Motor neuron (in vitro differentiated cells): ENCODE results near the gene STRADB. TPM values are rescaled to one million over a fixed set of nuclear protein-coding genes. Genes with fewer than 3 reads are reported as not detected.

Experiments
- ATAC-seq, 8 experiments: fragments of 200-7000 bp; cut with Tn5 transposase; replicated peaks in 6 of 8; 2 replicates each; pipeline ENCODE4 v1.8.0; 2021; ENCODE audit warnings: mild to moderate bottlenecking in 8 of 8, moderate library complexity in 8 of 8
- H3K27ac ChIP-seq, 2 donors: fragments of 250-450 bp; sonication (Bioruptor Pico); 2 replicates each; pipeline ENCODE4 v1.9.0; 2021; ENCODE audit warnings: antibody characterized with exemption in 2 of 2, mild to moderate bottlenecking in 2 of 2, moderate library complexity in 1 of 2
- H3K4me1 ChIP-seq, 2 donors: fragments of 250-450 bp; sonication (Bioruptor Pico); replicated peaks in 1 of 2; 2 replicates each; pipeline ENCODE4 v1.6.1; 2021; ENCODE audit warnings: antibody characterized with exemption in 2 of 2, mild to moderate bottlenecking in 2 of 2, moderate library complexity in 1 of 2
- H3K4me3 ChIP-seq, 5 donors: fragments of 250-450 bp; sonication (Bioruptor Pico); 2 replicates each; pipeline ENCODE4 v1.9.0; 2021; ENCODE audit warnings: antibody characterized with exemption in 5 of 5, mild to moderate bottlenecking in 5 of 5, moderate library complexity in 4 of 5
- WGBS, 10 experiments: fragments of 450-650 bp; shearing (Covaris generic); methylation state at CpG; one replicate each; pipeline ENCODE4 v1.0.0; 2022; 5-methylcytosine and 5-hydroxymethylcytosine counted together
- in situ Hi-C, 9 experiments: fragments of 400-800 bp; cut with MboI; loops; one replicate each; pipeline ENCODE4 v1.15.0; 2021; ENCODE audit warnings: low sequenced_read_pairs in 9 of 9, low pct_unique_long_range_greater_than_20kb in 2 of 9; ENCODE audit not compliant: unreplicated experiment in 9 of 9
- total RNA-seq, 8 experiments: library from RNA; unstranded; fragments of 300-600 nt; gene quantifications; 2 replicates each; pipeline versions ENCODE4 v1.2.3 to v1.2.4, GENCODE V29; 2022

The STRADB gene, protein sequence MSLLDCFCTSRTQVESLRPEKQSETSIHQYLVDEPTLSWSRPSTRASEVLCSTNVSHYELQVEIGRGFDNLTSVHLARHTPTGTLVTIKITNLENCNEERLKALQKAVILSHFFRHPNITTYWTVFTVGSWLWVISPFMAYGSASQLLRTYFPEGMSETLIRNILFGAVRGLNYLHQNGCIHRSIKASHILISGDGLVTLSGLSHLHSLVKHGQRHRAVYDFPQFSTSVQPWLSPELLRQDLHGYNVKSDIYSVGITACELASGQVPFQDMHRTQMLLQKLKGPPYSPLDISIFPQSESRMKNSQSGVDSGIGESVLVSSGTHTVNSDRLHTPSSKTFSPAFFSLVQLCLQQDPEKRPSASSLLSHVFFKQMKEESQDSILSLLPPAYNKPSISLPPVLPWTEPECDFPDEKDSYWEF
- 10 to 100 TPM; 24.1 to 77.9 (median 35.6) TPM for total RNA-seq

GRCh38 chr2:201451292-201452057 is at the start of gene STRADB, which contains the start of gene TRAK2:
Gene STRADB, plus strand, starts transcription at chr2:201451740. Its CDS starts 3,101 bp downstream, at chr2:201454841.
Gene TRAK2, minus strand, starts transcription at chr2:201451458. Its CDS starts 30,951 bp downstream, at chr2:201420507.
- in situ Hi-C loops = loop anchor here in 1 of 9 experiments (25.0 kb wide), 1 partner anchor 186 kb away; the partner anchor contains the start of gene TMEM237
- H3K27ac ChIP-seq = peak within 1 kb of the TSS; percentile 84 to 88
- H3K4me3 ChIP-seq = peak within 1 kb of the TSS; percentile 64 to 89 (median 78)
- peaks cover 4 to 14% of the 10 kb centered on the region in 2 donors for H3K4me1 ChIP-seq
- 0% methylated on average over 2 to 22 of the region's 78 CpGs; no CpG with 5 or more reads in 7 of the 10 experiments for WGBS, 10 experiments
- ATAC-seq = peak; percentile 89 to 94 (median 91)

- in situ Hi-C loops = no loop called here
- 84 to 100% (median 95%) methylated on average over 1 to 3 of the region's 3 CpGs; no CpG with 5 or more reads in 1 of the 10 experiments for WGBS, 10 experiments
- Histone ChIP-seq H3K27ac (no peak overlapping the region), H3K4me1 (peaks cover 26 to 30% of the 10 kb centered on the region in 2 donors), H3K4me3 (no peak overlapping the region)
- no peak for ATAC-seq
Measured at GRCh38 chr2:201401815-201402214, 49.7 kb upstream of the STRADB start.

GRCh38 chr2:201402651-201403562 is 48.6 kb upstream of the STRADB start:
- in situ Hi-C loops = no loop called here
- Histone ChIP-seq H3K27ac (peak overlapping the region in 1 of 2 donors; percentile 30), H3K4me3 (no peak overlapping the region), H3K4me1 (peaks cover 27 to 34% of the 10 kb centered on the region in 2 donors)
- peak in 5 of 8 experiments; percentile 59 to 94 (median 76) for ATAC-seq
- 58 to 99% (median 77%) methylated on average over 3 to 6 of the region's 6 CpGs for WGBS, 10 experiments

GRCh38 chr2:201403880-201404279 is 47.7 kb upstream of the STRADB start:
- ATAC-seq = peak in 5 of 8 experiments; percentile 18 to 60 (median 41)
- H3K27ac ChIP-seq = peak overlapping the region; percentile 30 to 37
- in situ Hi-C loops = no loop called here

GRCh38 chr2:201404699-201405280 is 46.8 kb upstream of the STRADB start:
- ATAC-seq = no peak
- WGBS, 10 experiments = 87 to 100% (median 95%) methylated on average over 2 to 3 of the region's 3 CpGs; no CpG with 5 or more reads in 3 of the 10 experiments
- in situ Hi-C loops = no loop called here
- Histone ChIP-seq H3K4me3 (no peak overlapping the region), H3K27ac (no peak overlapping the region), H3K4me1 (peaks cover 27 to 34% of the 10 kb centered on the region in 2 donors)

More at GRCh38 chr2:201403880-201404279, 47.7 kb upstream of the STRADB start:
- Histone ChIP-seq H3K4me1 (peaks cover 27 to 34% of the 10 kb centered on the region in 2 donors), H3K4me3 (no peak overlapping the region)
- 65 to 94% (median 91%) methylated on average over 2 to 3 of the region's 3 CpGs; no CpG with 5 or more reads in 2 of the 10 experiments for WGBS, 10 experiments

- in situ Hi-C loops = no loop called here
- H3K4me3 ChIP-seq = no peak overlapping the region
- peaks cover 27 to 34% of the 10 kb centered on the region in 2 donors for H3K4me1 ChIP-seq
- 0 to 71% (median 60%) methylated on average over 1 to 3 of the region's 3 CpGs; no CpG with 5 or more reads in 1 of the 10 experiments for WGBS, 10 experiments
- ATAC-seq = peak in 3 of 8 experiments; percentile 32 to 43 (median 37)
- H3K27ac ChIP-seq = no peak overlapping the region
Measured at GRCh38 chr2:201406077-201406662, 45.4 kb upstream of the STRADB start.

DNA sequence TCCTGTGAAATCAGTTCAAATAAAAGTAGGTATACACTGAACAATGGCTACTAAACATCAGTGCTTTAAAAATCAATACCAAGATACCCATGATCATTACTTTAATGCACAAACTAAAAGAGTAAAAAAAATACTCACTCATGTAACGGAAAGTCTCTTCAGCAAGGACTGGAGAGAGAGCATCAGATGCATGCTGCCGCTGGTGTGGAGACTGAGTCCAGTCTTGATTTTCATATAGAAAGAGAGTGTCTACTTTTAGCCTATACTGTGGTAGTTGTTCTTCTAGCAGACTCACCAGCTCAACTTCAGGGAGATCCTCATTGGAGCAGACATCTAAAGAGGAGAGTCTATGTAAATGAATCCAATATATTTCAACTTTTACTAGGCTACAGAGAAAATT is 44.3 kb upstream of the STRADB start:
- peak in 1 of 8 experiments; percentile 55 for ATAC-seq
- in situ Hi-C loops = no loop called here
- Histone ChIP-seq H3K4me1 (peaks cover 30 to 34% of the 10 kb centered on the region in 2 donors), H3K27ac (no peak overlapping the region), H3K4me3 (no peak overlapping the region)
- 80 to 100% (median 100%) methylated on average over 1 to 2 of the region's 2 CpGs; no CpG with 5 or more reads in 3 of the 10 experiments for WGBS, 10 experiments

DNA sequence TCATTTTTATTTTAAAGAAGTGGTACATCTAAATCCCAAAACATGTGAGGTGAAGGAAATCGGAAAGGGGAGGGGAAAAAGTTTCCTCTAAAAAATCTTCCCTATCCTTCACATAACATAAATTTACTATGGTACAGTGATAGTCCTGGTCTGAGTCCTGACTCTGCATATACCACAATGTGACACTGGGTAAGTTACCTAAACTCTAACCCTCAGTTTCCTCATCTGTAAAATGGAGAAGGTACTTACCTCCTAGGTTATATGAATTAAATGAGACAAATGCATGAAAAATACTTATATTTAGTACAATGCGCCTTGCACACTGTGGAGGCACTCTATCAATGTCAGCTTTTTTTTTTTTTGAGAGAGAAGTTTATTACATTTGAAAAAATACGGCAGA is 42.6 kb upstream of the STRADB start:
- WGBS, 10 experiments = 85 to 100% (median 93%) methylated on average over 2 to 3 of the region's 3 CpGs
- ATAC-seq = no peak
- peaks cover 18 to 26% of the 10 kb centered on the region in 2 donors for H3K4me1 ChIP-seq
- no peak overlapping the region for H3K27ac ChIP-seq
- H3K4me3 ChIP-seq = no peak overlapping the region
- in situ Hi-C loops = no loop called here

DNA sequence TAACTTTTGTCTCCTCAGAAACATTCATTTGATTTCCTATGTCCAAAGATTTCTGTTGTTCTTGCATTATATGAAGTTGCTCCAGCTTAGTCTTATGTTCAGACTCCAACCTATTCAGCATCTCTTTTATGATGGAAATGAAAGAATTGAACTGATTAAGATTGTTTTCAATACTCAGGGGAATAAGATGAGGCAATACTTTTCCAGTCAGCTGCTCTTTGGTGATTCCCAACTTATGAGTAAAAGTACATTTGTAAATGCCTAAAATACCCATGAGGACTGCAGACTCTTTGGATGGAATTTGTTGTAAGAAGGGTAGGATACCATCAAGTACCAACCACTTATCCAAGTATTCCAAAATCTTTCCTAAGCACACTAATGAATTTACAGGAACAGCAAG is 40.1 kb upstream of the STRADB start:
- peak in 2 of 8 experiments; percentile 26 for ATAC-seq
- no peak overlapping the region for H3K27ac ChIP-seq
- peaks cover 7 to 8% of the 10 kb centered on the region in 2 donors for H3K4me1 ChIP-seq
- H3K4me3 ChIP-seq = no peak overlapping the region
- in situ Hi-C loops = no loop called here

GRCh38 chr2:201413143-201413542 is 38.4 kb upstream of the STRADB start:
- ATAC-seq = peak in 2 of 8 experiments; percentile 84 to 85
- Histone ChIP-seq H3K4me3 (no peak overlapping the region), H3K4me1 (peaks cover 0 to 3% of the 10 kb centered on the region in 2 donors), H3K27ac (no peak overlapping the region)
- in situ Hi-C loops = no loop called here
- WGBS, 10 experiments = 50% methylated on average over 1 of the region's 2 CpGs; no CpG with 5 or more reads in 9 of the 10 experiments

GRCh38 chr2:201413552-201413951 is 38.0 kb upstream of the STRADB start:
- WGBS, 10 experiments = 61 to 100% (median 100%) methylated on average over 1 to 4 of the region's 4 CpGs; no CpG with 5 or more reads in 1 of the 10 experiments
- in situ Hi-C loops = no loop called here
- ATAC-seq = no peak
- no peak overlapping the region for H3K27ac ChIP-seq
- H3K4me3 ChIP-seq = no peak overlapping the region
- H3K4me1 ChIP-seq = peaks cover 0 to 3% of the 10 kb centered on the region in 2 donors
